Measurements from ENCODE around the gene DAND5. TPM values are rescaled to one million over a fixed set of nuclear protein-coding genes. Genes with fewer than 3 reads are reported as not detected.

DAND5 gene
- total and polyA plus RNA-seq, 10 of the 15 experiments (the other 5 are each of a cell fraction or from before 2014, with no cell fraction given): 0.06 to 0.15 (median 0.12) TPM; not detected in 5

GRCh38 chr19:12992729-12993128, 23.4 kb downstream of the DAND5 start (continued):
- TF ChIP-seq ZNF592 (IDR thresholded peaks at IDR 0.05) (no peak), MXI1 (IDR thresholded peaks at IDR 0.05; ENCODE audit: low read depth, low read length) (no peak), KDM1A (IDR thresholded peaks at IDR 0.05; ENCODE audit: borderline replicate concordance) (no peak), SREBF2 (IDR thresholded peaks at IDR 0.05; ENCODE audit: low read length) (no peak), KLF5 (IDR thresholded peaks at IDR 0.05; ENCODE audit: partially characterized antibody) (no peak), HCFC1 (IDR thresholded peaks at IDR 0.05; ENCODE audit: low read length) (no peak), RELB (IDR thresholded peaks at IDR 0.05; ENCODE audit: low read depth) (no peak), MLLT1 (IDR thresholded peaks at IDR 0.05) (no peak), SREBF1 (IDR thresholded peaks at IDR 0.05; ENCODE audit: low read length) (no peak), BCL3 (IDR thresholded peaks at IDR 0.05; ENCODE audit: borderline replicate concordance, insufficient read depth, low read depth, low read length, poor library complexity, severe bottlenecking) (no peak), NFIC (IDR thresholded peaks at IDR 0.05; ENCODE audit: low read depth, low read length) (no peak), RFX5 (IDR thresholded peaks at IDR 0.05; ENCODE audit: low read depth, low read length) (no peak)

Measured in GM12878 (cell line).